Neural cell (in vitro differentiated cells): ENCODE measurements around the gene CCDC88C. TPM values are rescaled to one million over a fixed set of nuclear protein-coding genes. Genes with fewer than 3 reads are reported as not detected.
A peak's percentile ranks its signal among the peaks of the same experiment; 100 is the strongest.

Source experiments
- H2AFZ ChIP-seq: fragments of 200-600, 300-800 bp; sonication (generic), shearing (Covaris generic); 2 replicates; pipeline ENCODE4 v1.6.0; 2014; ENCODE audit warnings: low read depth, mild to moderate bottlenecking, antibody characterized with exemption, low read length, moderate library complexity
- H3F3A ChIP-seq: fragments of 200-600 bp; shearing (Covaris generic); 2 replicates; pipeline ENCODE4 v1.6.1; 2016; ENCODE audit warnings: mild to moderate bottlenecking, moderate library complexity, mixed read lengths, antibody characterized with exemption, low read length; ENCODE audit not compliant: insufficient read depth, poor library complexity, severe bottlenecking
- H3K27ac ChIP-seq: fragments of 200-600, 300-800 bp; sonication (generic), shearing (Covaris generic); 2 replicates; pipeline ENCODE4 v1.5.1; 2014; ENCODE audit warnings: mild to moderate bottlenecking, low read length, moderate library complexity
- H3K27me3 ChIP-seq: fragments of 300-800, 200-600 bp; sonication (generic), shearing (Covaris generic); 2 replicates; pipeline ENCODE4 v1.6.0; 2014; ENCODE audit warnings: mild to moderate bottlenecking, low read depth, low read length, moderate library complexity; ENCODE audit not compliant: insufficient read depth
- H3K36me3 ChIP-seq: fragments of 300-800, 200-600 bp; sonication (generic), shearing (Covaris generic); 2 replicates; pipeline ENCODE4 v1.5.1; 2014; ENCODE audit warnings: mild to moderate bottlenecking, antibody characterized with exemption, low read length, moderate library complexity; ENCODE audit not compliant: insufficient read depth
- H3K4me2 ChIP-seq: fragments of 300-800, 200-600 bp; sonication (generic), shearing (Covaris generic); 2 replicates; pipeline ENCODE4 v1.6.0; 2014; ENCODE audit warnings: mild to moderate bottlenecking, low read length
- H3K4me3 ChIP-seq: fragments of 300-800, 200-600 bp; sonication (generic), shearing (Covaris generic); 2 replicates; pipeline ENCODE4 v1.5.1; 2014; ENCODE audit warnings: mild to moderate bottlenecking, low read length, moderate library complexity
- H3K79me2 ChIP-seq: fragments of 200-600 bp; shearing (Covaris generic); replicated peaks from 2 replicates; pipeline ENCODE4 v1.6.0; 2014; ENCODE audit warnings: mild to moderate bottlenecking, low read length, moderate library complexity; ENCODE audit not compliant: insufficient read depth
- H3K9ac ChIP-seq: fragments of 300-800, 200-600 bp; sonication (generic), shearing (Covaris generic); 2 replicates; pipeline ENCODE4 v1.6.1; 2016; ENCODE audit warnings: mild to moderate bottlenecking, low read length, mixed read lengths
- H3K9me2 ChIP-seq: fragments of 200-600 bp; shearing (Covaris generic); 2 replicates; pipeline ENCODE4 v1.6.1; 2016; ENCODE audit warnings: mild to moderate bottlenecking, low read length, mixed read lengths; ENCODE audit not compliant: insufficient read depth
- H3K9me3 ChIP-seq: fragments of 200-600, 300-800 bp; sonication (generic), shearing (Covaris generic); 2 replicates; pipeline ENCODE4 v1.6.1; 2016; ENCODE audit warnings: mild to moderate bottlenecking, mixed run types, low read length, moderate library complexity, mixed read lengths
- H4K20me1 ChIP-seq: fragments of 200-600 bp; shearing (Covaris generic); 2 replicates; pipeline ENCODE4 v1.6.1; 2016; ENCODE audit warnings: mild to moderate bottlenecking, mixed run types; ENCODE audit not compliant: insufficient read depth
- CTCF ChIP-seq: fragments of 450-650 bp; IDR thresholded peaks from 2 replicates; pipeline ENCODE4 v1.5.1; 2014; ENCODE audit warnings: antibody characterized with exemption, mild to moderate bottlenecking, moderate library complexity; ENCODE audit not compliant: poor library complexity, severe bottlenecking
- EP300 ChIP-seq: fragments of 450-650 bp; conservative IDR thresholded peaks from 2 replicates; pipeline ENCODE4 v1.6.1; 2014; ENCODE audit warnings: antibody characterized with exemption, mild to moderate bottlenecking, moderate library complexity; ENCODE audit not compliant: poor library complexity, severe bottlenecking
- EZH2 ChIP-seq: fragments of 200-600, 300-800 bp; shearing (Covaris generic), sonication (generic); IDR thresholded peaks from 2 replicates; pipeline ENCODE4 v1.6.1; 2014; ENCODE audit warnings: antibody characterized with exemption, low read length, borderline replicate concordance, mild to moderate bottlenecking; ENCODE audit not compliant: insufficient read depth, poor library complexity, severe bottlenecking
- MXI1 ChIP-seq: fragments of 450-650 bp; conservative IDR thresholded peaks from 2 replicates; pipeline ENCODE4 v1.6.1; 2014; ENCODE audit warnings: antibody characterized with exemption, mild to moderate bottlenecking; ENCODE audit not compliant: poor library complexity, severe bottlenecking
- POLR2AphosphoS5 ChIP-seq: IDR thresholded peaks from 2 replicates; pipeline ENCODE4 v1.6.1; 2012
- RAD21 ChIP-seq: fragments of 450-650 bp; conservative IDR thresholded peaks from 2 replicates; pipeline ENCODE4 v1.6.1; 2014; ENCODE audit warnings: antibody characterized with exemption, mild to moderate bottlenecking, moderate library complexity
- REST ChIP-seq: IDR thresholded peaks from 2 replicates; pipeline ENCODE4 v1.6.1; 2012; ENCODE audit warnings: borderline replicate concordance
- SMC3 ChIP-seq: fragments of 450-650 bp; conservative IDR thresholded peaks from 2 replicates; pipeline ENCODE4 v1.6.1; 2014; ENCODE audit warnings: antibody characterized with exemption, mild to moderate bottlenecking, moderate library complexity; ENCODE audit not compliant: poor library complexity
- TAF1 ChIP-seq: IDR thresholded peaks from 2 replicates; pipeline ENCODE4 v1.6.1; 2012; ENCODE audit warnings: low read depth
- polyA plus RNA-seq: library from polyadenylated mRNA; depleted of rRNA; stranded (reverse); fragments of >200 nt; gene quantifications from 2 replicates; pipeline ENCODE4 v1.2.3, GENCODE V29; 2014

The CCDC88C gene
- polyA plus RNA-seq, 1 donor from 2014 or later: 20.1 TPM

GRCh38 chr14:91418387-91419043, 895 bp upstream of the CCDC88C start:
- Histone ChIP-seq H3K4me2 (no peak overlapping the region), H2AFZ (peak overlapping the region; percentile 27), H3K4me3 (peak overlapping the region; percentile 66), H3F3A (no peaks in the 10 kb centered on the region), H4K20me1 (no peaks in the 10 kb centered on the region), H3K79me2 (peaks cover 34% of the 10 kb centered on the region), H3K9me2 (no peaks in the 10 kb centered on the region), H3K27me3 (no peaks in the 10 kb centered on the region), H3K9ac (peak overlapping the region; percentile 76), H3K36me3 (no peaks in the 10 kb centered on the region), H3K27ac (no peak overlapping the region), H3K9me3 (no peaks in the 10 kb centered on the region)
- TF ChIP-seq TAF1 (no peak), MXI1 (no peak), EP300 (no peak), RAD21 (peak; percentile 96), SMC3 (peak; percentile 97), POLR2AphosphoS5 (no peak), REST (no peak), EZH2 (no peak), CTCF (peak; percentile 96)

- no peaks in the 10 kb centered on the region for H3K27me3 ChIP-seq
- peaks cover 39% of the 10 kb centered on the region for H3K79me2 ChIP-seq
- no peaks in the 10 kb centered on the region for H3K9me2 ChIP-seq
- H3K4me2 ChIP-seq: no peak overlapping the region
- TF ChIP-seq EP300: no peak
- peak; percentile 18 for TF ChIP-seq CTCF
- TF ChIP-seq MXI1: peak; percentile 98
- no peaks in the 10 kb centered on the region for H3F3A ChIP-seq
- H3K27ac ChIP-seq: no peak overlapping the region
- H4K20me1 ChIP-seq: no peaks in the 10 kb centered on the region
- H3K36me3 ChIP-seq: no peaks in the 10 kb centered on the region
- peak overlapping the region; percentile 27 for H2AFZ ChIP-seq
- peak overlapping the region; percentile 66 for H3K4me3 ChIP-seq
- H3K9ac ChIP-seq: peak overlapping the region; percentile 76
- no peaks in the 10 kb centered on the region for H3K9me3 ChIP-seq
These were observed 365 bp upstream of the CCDC88C start for GRCh38 chr14:91417983-91418386.
